MM.1S (cell line): ENCODE data around the gene NLRP1.

Experiments
- DNase-seq: peaks from one replicate; pipeline ENCODE4 v3.0.0-alpha.2; 2015
- H2AFZ ChIP-seq: fragments of 300-600 bp; sonication (generic); 2 replicates; pipeline ENCODE4 v1.6.0; 2016; ENCODE audit warnings: antibody characterized with exemption, low read length
- H3F3A ChIP-seq: fragments of 300-600 bp; sonication (generic); 2 replicates; pipeline ENCODE4 v1.6.1; 2016; ENCODE audit warnings: mild to moderate bottlenecking, antibody characterized with exemption, low read length, moderate library complexity, mixed read lengths; ENCODE audit not compliant: insufficient read depth
- H3K27ac ChIP-seq: fragments of 300-600 bp; sonication (generic); 2 replicates; pipeline ENCODE4 v1.5.1; 2016; ENCODE audit warnings: mild to moderate bottlenecking, low read length
- H3K27me3 ChIP-seq: fragments of 300-600 bp; sonication (generic); replicated peaks from 2 replicates; pipeline ENCODE4 v1.6.0; 2016; ENCODE audit warnings: low read length; ENCODE audit not compliant: insufficient read depth
- H3K36me3 ChIP-seq: fragments of 300-600 bp; sonication (generic); replicated peaks from 2 replicates; pipeline ENCODE4 v1.6.1; 2016; ENCODE audit warnings: mild to moderate bottlenecking, low read length, mixed read lengths; ENCODE audit not compliant: insufficient read depth
- H3K4me1 ChIP-seq: fragments of 300-600 bp; sonication (generic); 2 replicates; pipeline ENCODE4 v1.6.1; 2016; ENCODE audit warnings: low read length, mixed read lengths
- H3K4me2 ChIP-seq: fragments of 300-600 bp; sonication (generic); 2 replicates; pipeline ENCODE4 v1.6.0; 2016; ENCODE audit warnings: low read depth, low read length
- H3K4me3 ChIP-seq: fragments of 300-600 bp; sonication (generic); 2 replicates; pipeline ENCODE4 v1.5.1; 2016; ENCODE audit warnings: low read length, mixed read lengths
- H3K79me2 ChIP-seq: fragments of 300-600 bp; sonication (generic); 2 replicates; pipeline ENCODE4 v1.6.1; 2016; ENCODE audit warnings: mixed run types, low read length, mixed read lengths
- H3K9ac ChIP-seq: fragments of 300-600 bp; sonication (generic); 2 replicates; pipeline ENCODE4 v1.6.1; 2016; ENCODE audit warnings: low read length, mixed read lengths
- H3K9me2 ChIP-seq: fragments of 300-600 bp; sonication (generic); replicated peaks from 2 replicates; pipeline ENCODE4 v1.6.1; 2016; ENCODE audit warnings: mild to moderate bottlenecking, low read length, mixed read lengths; ENCODE audit not compliant: insufficient read depth
- H3K9me3 ChIP-seq: fragments of 300-600 bp; sonication (generic); replicated peaks from 2 replicates; pipeline ENCODE4 v1.6.1; 2016; ENCODE audit warnings: mild to moderate bottlenecking, low read length, mixed read lengths; ENCODE audit not compliant: insufficient read depth
- H4K20me1 ChIP-seq: fragments of 300-600 bp; sonication (generic); 2 replicates; pipeline ENCODE4 v1.6.1; 2016; ENCODE audit warnings: mild to moderate bottlenecking, low read length, moderate library complexity, mixed read lengths; ENCODE audit not compliant: insufficient read depth
- CTCF ChIP-seq: fragments of 300-600 bp; sonication (generic); IDR thresholded peaks from 2 replicates; pipeline ENCODE4 v1.5.1; 2016; ENCODE audit warnings: antibody characterized with exemption, low read length, mixed read lengths
- EZH2 ChIP-seq: fragments of 300-600 bp; sonication (generic); optimal IDR thresholded peaks from 2 replicates; pipeline ENCODE3; 2017; ENCODE audit warnings: low read depth, mild to moderate bottlenecking, antibody characterized with exemption, low read length, mixed read lengths
- EZH2phosphoT487 ChIP-seq: fragments of 300-600 bp; sonication (generic); IDR thresholded peaks from 2 replicates; pipeline ENCODE4 v1.6.1; 2018; ENCODE audit warnings: antibody characterized with exemption, low read length

Gene NLRP1

GRCh38 chr17:5492970-5493369 is 91.3 kb downstream of the NLRP1 start:
- peaks cover 22% of the 10 kb centered on the region; the same call in 1 of the 2 replicates for H3K36me3 ChIP-seq
- no peaks in the 10 kb centered on the region for H3K9me2 ChIP-seq
- no peak for DNase-seq
- H4K20me1 ChIP-seq, result peaks cover 3% of the 10 kb centered on the region; the same call in 1 of the 2 replicates
- peaks cover 20% of the 10 kb centered on the region for H3K79me2 ChIP-seq
- H3K9me3 ChIP-seq, result no peaks in the 10 kb centered on the region
- no peaks in the 10 kb centered on the region for H3K27me3 ChIP-seq
- no peak overlapping the region for H3K27ac ChIP-seq
- H3K9ac ChIP-seq, result no peak overlapping the region
- no peak overlapping the region for H2AFZ ChIP-seq
- no peak overlapping the region for H3K4me2 ChIP-seq
- H3F3A ChIP-seq, result no peaks in the 10 kb centered on the region
- no peak for TF ChIP-seq CTCF
- TF ChIP-seq EZH2, result no peak
- no peak overlapping the region for H3K4me3 ChIP-seq
- H3K4me1 ChIP-seq, result peaks cover 4% of the 10 kb centered on the region; the same call in 1 of the 2 replicates

GRCh38 chr17:5488752-5489151 is 95.6 kb downstream of the NLRP1 start:
- no peaks in the 10 kb centered on the region for H3K9me2 ChIP-seq
- TF ChIP-seq EZH2phosphoT487, result no peak
- no peak for TF ChIP-seq EZH2
- no peak for TF ChIP-seq CTCF
- H3K4me1 ChIP-seq, result peaks cover 13% of the 10 kb centered on the region; the same call in 1 of the 2 replicates
- no peak overlapping the region for H3K9ac ChIP-seq
- H2AFZ ChIP-seq, result no peak overlapping the region
- H3K4me3 ChIP-seq, result no peak overlapping the region
- no peak overlapping the region for H3K4me2 ChIP-seq
- no peak for DNase-seq
- no peaks in the 10 kb centered on the region for H3K9me3 ChIP-seq
- peaks cover 26% of the 10 kb centered on the region; the same call in 1 of the 2 replicates for H3K36me3 ChIP-seq
- H4K20me1 ChIP-seq, result peaks cover 3% of the 10 kb centered on the region; the same call in 1 of the 2 replicates
- H3K79me2 ChIP-seq, result peaks cover 57% of the 10 kb centered on the region
- no peaks in the 10 kb centered on the region for H3K27me3 ChIP-seq
- H3K27ac ChIP-seq, result no peak overlapping the region
- H3F3A ChIP-seq, result peaks cover 8% of the 10 kb centered on the region; the same call in 1 of the 2 replicates

- Histone ChIP-seq H3K9me3 (no peaks in the 10 kb centered on the region), H3F3A (peaks cover 8% of the 10 kb centered on the region; the same call in 1 of the 2 replicates), H3K4me1 (peaks cover 13% of the 10 kb centered on the region; the same call in 1 of the 2 replicates), H4K20me1 (peaks cover 3% of the 10 kb centered on the region; the same call in 1 of the 2 replicates), H3K9ac (peak within 1 kb of the TSS; percentile 99), H3K27me3 (no peaks in the 10 kb centered on the region), H3K27ac (peak within 1 kb of the TSS; percentile 99), H2AFZ (peak within 1 kb of the TSS; percentile 90), H3K4me3 (peak within 1 kb of the TSS; percentile 88), H3K9me2 (no peaks in the 10 kb centered on the region), H3K4me2 (peak within 1 kb of the TSS; percentile 86), H3K79me2 (peaks cover 78% of the 10 kb centered on the region), H3K36me3 (peaks cover 31% of the 10 kb centered on the region)
- peak; percentile 98 for DNase-seq
- TF ChIP-seq CTCF, result no peak
- TF ChIP-seq EZH2, result no peak
- no peak for TF ChIP-seq EZH2phosphoT487
Observed at GRCh38 chr17:5486206-5487124, 97.8 kb downstream of the NLRP1 start, which contains the start of gene MIS12. TSS of gene MIS12 (plus strand) at chr17:5486566. CDS start at chr17:5488863, 2,297 bp downstream.
